ENCODE measurements around the gene MMP25. TPM values are rescaled to one million over a fixed set of nuclear protein-coding genes. Genes with fewer than 3 reads are reported as not detected.
"Not testable (repeated sequence)": the region's sequence is repeated elsewhere in the genome, so short reads cannot be mapped to it uniquely, and the experiment has no call there.

Gene MMP25
- total RNA-seq, 1 experiment from 2014 or later, result 0.67 TPM

- no TSS peak for BruUV-seq (replicated peaks)
Observed at GRCh38 chr16:3080024-3080423, 33.7 kb downstream of the MMP25 start.

GRCh38 chr16:3081957-3082356 lies 35.6 kb downstream of the MMP25 start:
- H3K27me3 ChIP-seq (ENCODE audit: control insufficient read depth, insufficient read depth, low read length); CTCF ChIA-PET; H3K4me1 ChIP-seq (ENCODE audit: control insufficient read depth, insufficient read depth, low read length); H3K27ac ChIP-seq (ENCODE audit: low read length); ATAC-seq; DNase-seq (ENCODE audit: low read depth, low spot score); H3K9me3 ChIP-seq (ENCODE audit: control insufficient read depth, insufficient read depth, low read depth, low read length); BruUV-seq (replicated peaks); H3K4me3 ChIP-seq (ENCODE audit: low read depth in 2 of 2, low read length in 2 of 2); POLR2A ChIA-PET; intact Hi-C loops (cut with micrococcal nuclease; ENCODE audit: unreplicated experiment); in situ Hi-C loops (cut with HindIII; ENCODE audit: low pct_unique_long_range_greater_than_20kb, low sequenced_read_pairs); H3K36me3 ChIP-seq (ENCODE audit: control insufficient read depth, insufficient read depth, low read length): not testable (repeated sequence)

More at GRCh38 chr16:3080024-3080423, 33.7 kb downstream of the MMP25 start:
- POLR2A ChIA-PET, result no interaction called here
- no peak overlapping the region for H3K27ac ChIP-seq (ENCODE audit: low read length)
- no peaks in the 10 kb centered on the region for H3K9me3 ChIP-seq (ENCODE audit: control insufficient read depth, insufficient read depth, low read depth, low read length)
- no peak for ATAC-seq
- no peaks in the 10 kb centered on the region for H3K4me1 ChIP-seq (ENCODE audit: control insufficient read depth, insufficient read depth, low read length)
- no peak for DNase-seq (ENCODE audit: low read depth, low spot score)
- H3K27me3 ChIP-seq (ENCODE audit: control insufficient read depth, insufficient read depth, low read length), result no peaks in the 10 kb centered on the region
- TF ChIP-seq CTCF (IDR thresholded peaks at IDR 0.05) (no peak), POLR2AphosphoS5 (IDR thresholded peaks at IDR 0.05; ENCODE audit: low read depth, low read length) (no peak), SIN3A (IDR thresholded peaks at IDR 0.05; ENCODE audit: borderline replicate concordance, insufficient read depth, low read depth, low read length) (no peak), TCF7L2 (IDR thresholded peaks at IDR 0.05; ENCODE audit: low read depth, low read length) (no peak), REST (IDR thresholded peaks at IDR 0.05; ENCODE audit: insufficient read depth in 1 of 2, low read depth in 2 of 2, low read length in 1 of 2) (no peak)
- intact Hi-C loops (cut with micrococcal nuclease; ENCODE audit: unreplicated experiment) (no loop called here), in situ Hi-C loops (cut with HindIII; ENCODE audit: low pct_unique_long_range_greater_than_20kb, low sequenced_read_pairs) (no loop called here)
- CTCF ChIA-PET, result no interaction called here
- no peak overlapping the region for H3K4me3 ChIP-seq (ENCODE audit: low read depth in 2 of 2, low read length in 2 of 2)
- H3K36me3 ChIP-seq (ENCODE audit: control insufficient read depth, insufficient read depth, low read length), result no peaks in the 10 kb centered on the region

- in situ Hi-C loops (cut with HindIII; ENCODE audit: low pct_unique_long_range_greater_than_20kb, low sequenced_read_pairs); DNase-seq (ENCODE audit: low read depth, low spot score); H3K27ac ChIP-seq (ENCODE audit: low read length); CTCF ChIA-PET; ATAC-seq; H3K4me1 ChIP-seq (ENCODE audit: control insufficient read depth, insufficient read depth, low read length); intact Hi-C loops (cut with micrococcal nuclease; ENCODE audit: unreplicated experiment); H3K27me3 ChIP-seq (ENCODE audit: control insufficient read depth, insufficient read depth, low read length); H3K9me3 ChIP-seq (ENCODE audit: control insufficient read depth, insufficient read depth, low read depth, low read length); BruUV-seq (replicated peaks); POLR2A ChIA-PET; H3K4me3 ChIP-seq (ENCODE audit: low read depth in 2 of 2, low read length in 2 of 2); H3K36me3 ChIP-seq (ENCODE audit: control insufficient read depth, insufficient read depth, low read length): not testable (repeated sequence)
Observed at GRCh38 chr16:3083408-3083807, 37.0 kb downstream of the MMP25 start.

All from Panc1 (cell line).